NB4 (cell line): Measurements from ENCODE around the gene DHCR7.

Experiments
- CTCF ChIP-seq: IDR thresholded peaks from one replicate; pipeline ENCODE4 v1.5.1; 2012; ENCODE audit warnings: low read depth, low read length
- POLR2A ChIP-seq: IDR thresholded peaks from 2 replicates; pipeline ENCODE4 v1.6.1; 2011; ENCODE audit warnings: mild to moderate bottlenecking; ENCODE audit not compliant: insufficient read length; ENCODE audit errors: extremely low read depth

- TF ChIP-seq CTCF: no peak
- TF ChIP-seq POLR2A: no peak
Measured at GRCh38 chr11:71441251-71441650, 6.9 kb downstream of the DHCR7 start.
